Rectal smooth muscle tissue (tissue), 1 donor: ENCODE measurements around the gene PARD6A.

Source experiments
- H3K27ac ChIP-seq: one replicate; pipeline ENCODE4 v1.7.0; 2013; ENCODE audit warnings: low read depth, low read length, inconsistent platforms
- H3K27me3 ChIP-seq: one replicate; pipeline ENCODE4 v1.7.0; 2013; ENCODE audit warnings: low read length; ENCODE audit not compliant: control insufficient read depth, insufficient read depth
- H3K36me3 ChIP-seq: one replicate; pipeline ENCODE4 v1.7.0; 2013; ENCODE audit warnings: low read length; ENCODE audit not compliant: control insufficient read depth, insufficient read depth
- H3K4me1 ChIP-seq: one replicate; pipeline ENCODE4 v1.7.0; 2013; ENCODE audit warnings: low read length; ENCODE audit not compliant: control insufficient read depth, insufficient read depth
- H3K4me3 ChIP-seq: one replicate; pipeline ENCODE4 v1.7.0; 2013; ENCODE audit warnings: low read length
- H3K9ac ChIP-seq: one replicate; pipeline ENCODE4 v1.7.0; 2013; ENCODE audit warnings: low read length

Gene PARD6A

DNA sequence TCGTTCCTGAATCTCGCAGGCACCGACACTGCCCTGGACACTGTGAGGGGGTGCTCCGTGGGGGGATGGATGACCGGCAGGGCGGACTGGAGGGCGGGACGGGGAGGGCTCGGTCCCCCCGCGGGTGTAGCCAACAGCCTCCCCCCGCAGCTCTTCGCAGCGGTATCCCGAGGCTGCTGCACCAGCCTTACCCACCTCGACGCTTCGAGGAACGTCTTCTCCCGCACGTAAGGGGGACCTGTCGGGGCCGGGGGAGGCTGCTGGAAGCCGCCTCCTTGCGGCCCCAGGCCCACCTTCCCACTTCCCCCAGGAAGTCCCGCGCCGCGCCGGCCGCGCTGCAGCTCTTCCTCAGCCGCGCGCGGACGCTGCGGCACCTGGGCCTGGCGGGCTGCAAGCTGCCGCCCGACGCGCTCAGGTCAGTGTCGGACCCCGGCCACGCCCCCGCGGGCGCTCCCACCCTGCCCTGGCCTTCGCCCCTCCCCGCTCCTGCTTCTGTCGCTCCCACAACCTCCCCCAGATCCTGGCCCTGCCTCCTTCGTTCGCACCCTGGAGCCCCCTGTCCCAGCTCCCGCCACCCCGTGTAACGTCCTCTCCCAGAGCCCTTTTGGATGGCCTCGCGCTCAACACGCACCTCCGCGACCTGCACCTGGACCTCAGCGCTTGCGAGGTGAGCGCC is 12.5 kb upstream of the PARD6A start:
- no peak overlapping the region for H3K27ac ChIP-seq
- no peaks in the 10 kb centered on the region for H3K36me3 ChIP-seq
- no peak overlapping the region for H3K9ac ChIP-seq
- peaks cover 37% of the 10 kb centered on the region for H3K27me3 ChIP-seq
- H3K4me1 ChIP-seq = no peaks in the 10 kb centered on the region
- peak overlapping the region; percentile 8 for H3K4me3 ChIP-seq

DNA sequence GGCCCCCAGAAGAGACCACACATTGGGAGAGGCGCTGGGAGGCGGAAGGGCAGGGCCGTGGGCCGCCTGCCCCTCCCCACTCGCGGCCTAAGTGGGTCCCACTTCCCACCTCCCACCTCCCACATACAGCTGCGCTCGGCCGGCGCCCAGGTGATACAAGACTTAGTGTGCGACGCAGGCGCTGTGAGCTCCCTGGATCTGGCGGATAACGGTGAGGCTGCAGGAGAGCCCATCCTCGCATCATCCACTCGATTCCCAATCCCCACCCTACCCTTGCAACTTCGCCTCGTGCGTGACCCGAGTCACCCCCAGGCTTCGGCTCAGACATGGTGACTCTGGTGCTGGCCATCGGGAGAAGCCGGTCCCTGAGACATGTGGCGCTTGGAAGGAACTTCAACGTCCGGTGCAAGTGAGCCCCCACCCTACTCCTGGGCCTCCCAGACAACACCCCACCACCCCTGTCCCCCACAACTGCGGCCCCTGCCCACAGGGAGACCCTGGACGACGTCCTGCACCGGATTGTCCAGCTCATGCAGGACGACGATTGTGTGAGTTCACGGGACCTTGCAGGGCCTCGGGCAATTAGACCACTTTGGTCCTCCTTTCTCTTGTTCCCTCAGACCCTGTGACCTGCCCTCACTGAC is 11.9 kb upstream of the PARD6A start:
- Histone ChIP-seq H3K4me1 (no peaks in the 10 kb centered on the region), H3K27ac (no peak overlapping the region), H3K4me3 (peak overlapping the region; percentile 8), H3K36me3 (no peaks in the 10 kb centered on the region), H3K9ac (no peak overlapping the region), H3K27me3 (peaks cover 39% of the 10 kb centered on the region)

DNA sequence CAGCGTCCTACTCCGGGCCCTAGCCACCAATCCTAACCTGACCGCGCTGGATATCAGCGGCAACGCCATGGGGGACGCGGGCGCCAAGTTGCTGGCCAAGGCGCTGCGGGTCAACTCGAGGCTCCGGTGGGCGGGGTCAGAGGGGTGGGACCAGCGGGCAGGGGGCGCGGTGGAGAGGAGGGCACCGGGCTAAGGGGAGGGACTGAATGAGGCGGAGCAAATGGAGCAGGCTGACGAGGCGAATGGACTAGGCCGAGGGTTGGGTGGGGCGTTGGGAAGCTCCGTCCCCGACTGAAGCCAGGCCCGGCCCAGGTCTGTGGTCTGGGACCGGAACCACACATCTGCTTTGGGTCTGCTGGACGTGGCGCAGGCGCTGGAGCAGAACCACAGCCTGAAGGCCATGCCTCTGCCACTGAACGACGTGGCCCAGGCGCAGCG is 11.2 kb upstream of the PARD6A start:
- H3K27ac ChIP-seq = no peak overlapping the region
- no peak overlapping the region for H3K9ac ChIP-seq
- H3K36me3 ChIP-seq = no peaks in the 10 kb centered on the region
- no peak overlapping the region for H3K4me3 ChIP-seq
- H3K27me3 ChIP-seq = peaks cover 42% of the 10 kb centered on the region
- H3K4me1 ChIP-seq = no peaks in the 10 kb centered on the region

GRCh38 chr16:67650023-67650422 is 10.7 kb upstream of the PARD6A start:
- Histone ChIP-seq H3K4me3 (no peak overlapping the region), H3K9ac (no peak overlapping the region), H3K27me3 (peaks cover 46% of the 10 kb centered on the region)

DNA sequence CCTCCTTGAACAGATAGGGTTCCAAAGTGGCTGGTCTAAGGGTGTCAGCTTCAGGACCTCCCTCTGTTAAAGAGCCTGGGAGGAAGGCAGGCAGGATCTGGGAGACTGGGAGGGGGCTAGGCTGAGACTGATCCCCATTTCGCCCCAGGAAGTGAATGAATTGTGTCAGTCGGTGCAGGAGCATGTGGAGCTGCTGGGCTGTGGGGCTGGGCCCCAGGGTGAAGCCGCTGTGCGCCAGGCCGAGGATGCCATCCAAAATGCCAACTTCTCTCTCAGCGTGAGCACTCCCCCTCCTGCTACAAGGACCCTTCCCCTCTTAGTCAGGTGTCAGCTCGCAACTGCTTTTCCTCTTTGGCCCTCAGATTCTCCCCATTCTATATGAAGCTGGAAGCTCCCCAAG is 9.7 kb upstream of the PARD6A start:
- Histone ChIP-seq H3K4me3 (no peak overlapping the region), H3K4me1 (no peaks in the 10 kb centered on the region), H3K27me3 (peaks cover 44% of the 10 kb centered on the region), H3K27ac (no peak overlapping the region), H3K36me3 (no peaks in the 10 kb centered on the region), H3K9ac (no peak overlapping the region)

More at GRCh38 chr16:67650023-67650422, 10.7 kb upstream of the PARD6A start:
- no peak overlapping the region for H3K27ac ChIP-seq
- H3K36me3 ChIP-seq = no peaks in the 10 kb centered on the region
- H3K4me1 ChIP-seq = no peaks in the 10 kb centered on the region

- Histone ChIP-seq H3K4me1 (no peaks in the 10 kb centered on the region), H3K9ac (no peak overlapping the region), H3K27ac (no peak overlapping the region), H3K4me3 (no peak overlapping the region), H3K27me3 (peaks cover 40% of the 10 kb centered on the region), H3K36me3 (peaks cover under 1% of the 10 kb centered on the region)
Measured at GRCh38 chr16:67651847-67652246, 8.9 kb upstream of the PARD6A start.

- no peak overlapping the region for H3K4me3 ChIP-seq
Measured at GRCh38 chr16:67652578-67653127, 8.1 kb upstream of the PARD6A start.

DNA sequence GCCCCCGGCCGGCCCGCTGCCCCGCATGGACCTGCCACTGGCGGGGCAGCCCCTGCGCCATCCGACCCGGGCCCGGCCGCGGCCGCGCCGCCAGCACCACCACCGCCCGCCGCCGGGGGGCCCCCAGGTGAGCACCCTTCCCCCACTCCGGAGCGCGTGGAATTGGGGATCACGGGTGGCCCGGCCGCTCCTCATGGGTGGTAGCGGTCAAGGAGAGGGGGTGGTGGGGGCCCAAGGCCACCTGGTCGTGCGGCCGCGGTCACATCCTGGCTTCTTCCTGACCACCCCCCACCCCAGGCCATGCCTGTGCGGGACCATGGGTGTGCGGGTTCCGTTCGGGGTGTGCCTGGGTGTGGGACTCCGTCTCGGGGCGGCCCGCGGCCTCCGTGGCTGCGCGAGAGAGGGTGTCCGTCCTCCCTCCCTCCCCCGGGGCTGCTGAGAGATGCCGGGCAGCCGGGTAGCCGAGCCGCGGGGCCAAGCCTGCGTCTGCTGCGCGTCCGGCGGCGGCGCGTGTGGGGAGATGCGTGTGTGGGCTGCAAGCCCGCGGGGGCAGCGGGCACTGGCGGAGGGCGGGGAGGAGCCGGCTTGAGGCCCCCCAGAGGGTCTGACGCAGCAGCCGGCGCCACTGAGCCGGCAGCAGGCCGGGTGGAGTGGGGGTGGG is 7.5 kb upstream of the PARD6A start:
- Histone ChIP-seq H3K36me3 (peaks cover 4% of the 10 kb centered on the region), H3K9ac (no peak overlapping the region), H3K27ac (no peak overlapping the region), H3K4me1 (no peaks in the 10 kb centered on the region), H3K27me3 (peaks cover 32% of the 10 kb centered on the region), H3K4me3 (no peak overlapping the region)

More at GRCh38 chr16:67652578-67653127, 8.1 kb upstream of the PARD6A start:
- Histone ChIP-seq H3K4me1 (no peaks in the 10 kb centered on the region), H3K36me3 (peaks cover 4% of the 10 kb centered on the region), H3K27ac (no peak overlapping the region), H3K9ac (no peak overlapping the region), H3K27me3 (peaks cover 38% of the 10 kb centered on the region)

DNA sequence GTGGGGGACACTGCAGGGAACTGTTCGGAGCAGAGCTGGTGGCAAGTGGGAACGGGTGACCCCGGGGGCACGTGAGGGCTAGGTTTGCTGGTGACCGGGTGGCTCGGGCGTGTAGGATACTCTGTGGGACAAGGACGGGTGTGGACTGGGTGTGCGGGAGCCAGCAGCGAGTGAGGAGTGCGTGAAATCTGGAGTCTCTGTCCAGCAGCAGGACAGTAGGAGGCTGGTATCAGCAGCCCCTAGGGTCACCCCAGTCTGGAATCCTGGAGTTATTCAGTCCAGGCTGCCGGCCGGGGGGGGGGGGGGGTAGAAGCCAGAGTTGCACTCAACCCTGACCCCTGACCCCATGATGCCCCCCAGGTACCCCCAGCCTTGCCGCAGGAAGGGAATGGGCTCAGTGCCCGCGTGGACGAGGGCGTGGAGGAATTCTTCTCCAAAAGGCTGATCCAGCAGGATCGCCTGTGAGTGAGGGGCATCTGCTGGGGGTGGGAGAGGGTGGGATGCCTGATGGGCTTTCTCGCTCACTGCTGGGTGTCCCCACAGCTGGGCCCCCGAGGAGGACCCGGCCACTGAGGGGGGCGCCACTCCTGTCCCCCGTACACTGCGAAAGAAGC is 6.9 kb upstream of the PARD6A start:
- no peak overlapping the region for H3K4me3 ChIP-seq
- H3K4me1 ChIP-seq = peaks cover under 1% of the 10 kb centered on the region
- peaks cover 26% of the 10 kb centered on the region for H3K27me3 ChIP-seq
- H3K9ac ChIP-seq = no peak overlapping the region
- no peak overlapping the region for H3K27ac ChIP-seq
- H3K36me3 ChIP-seq = peaks cover 4% of the 10 kb centered on the region

DNA sequence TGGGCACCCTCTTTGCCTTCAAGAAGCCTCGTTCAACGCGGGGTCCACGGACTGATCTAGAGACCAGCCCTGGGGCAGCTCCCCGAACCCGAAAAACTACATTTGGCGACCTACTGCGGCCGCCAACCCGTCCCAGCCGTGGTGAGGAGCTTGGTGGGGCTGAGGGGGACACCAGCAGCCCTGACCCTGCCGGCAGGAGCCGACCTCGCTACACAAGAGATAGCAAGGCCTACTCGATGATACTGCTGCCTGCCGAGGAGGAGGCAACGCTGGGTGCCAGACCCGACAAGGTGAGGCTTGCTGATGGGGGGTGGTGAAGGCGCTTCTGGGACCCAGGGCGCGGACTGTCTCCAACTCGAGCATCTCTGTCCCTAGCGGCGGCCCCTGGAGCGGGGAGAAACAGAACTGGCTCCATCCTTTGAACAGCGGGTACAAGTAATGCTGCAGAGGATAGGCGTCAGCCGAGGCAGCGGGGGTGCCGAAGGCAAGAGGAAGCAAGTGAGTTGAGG is 6.3 kb upstream of the PARD6A start:
- peaks cover 25% of the 10 kb centered on the region for H3K27me3 ChIP-seq
- peaks cover 4% of the 10 kb centered on the region for H3K36me3 ChIP-seq
- no peak overlapping the region for H3K4me3 ChIP-seq

GRCh38 chr16:67655363-67655762 is 5.4 kb upstream of the PARD6A start:
- Histone ChIP-seq H3K9ac (no peak overlapping the region), H3K27me3 (peaks cover 19% of the 10 kb centered on the region), H3K4me3 (no peak overlapping the region), H3K4me1 (peaks cover 6% of the 10 kb centered on the region), H3K36me3 (peaks cover 4% of the 10 kb centered on the region), H3K27ac (no peak overlapping the region)

More for the DNA sequence above, 6.3 kb upstream of the PARD6A start:
- H3K27ac ChIP-seq = no peak overlapping the region
- H3K9ac ChIP-seq = no peak overlapping the region
- H3K4me1 ChIP-seq = peaks cover 6% of the 10 kb centered on the region
